Neutrophil (primary cell): Measurements from ENCODE around the gene NGF.

Source experiments
- H3K27ac ChIP-seq: fragments of 200-600 bp; sonication (generic); 2 replicates; pipeline ENCODE4 v1.5.1; 2016; ENCODE audit warnings: mild to moderate bottlenecking, moderate library complexity
- H3K27me3 ChIP-seq: fragments of 200-600 bp; sonication (generic); 2 replicates; pipeline ENCODE4 v1.6.0; 2016; ENCODE audit warnings: mild to moderate bottlenecking
- H3K36me3 ChIP-seq: fragments of 200-600 bp; sonication (generic); 2 replicates; pipeline ENCODE4 v1.5.1; 2017
- H3K4me1 ChIP-seq, 2 experiments: fragments of 200-600 bp in 1 of 2; sonication (generic) in 1 of 2; 1 replicate in 1 of 2; 2 replicates in 1 of 2; pipeline versions ENCODE4 v1.5.1 to v1.6.1; 2013 to 2016; ENCODE audit warnings: low read depth in 1 of 2, low read length in 1 of 2, mild to moderate bottlenecking in 1 of 2, moderate library complexity in 1 of 2; ENCODE audit not compliant: control insufficient read depth in 1 of 2, insufficient read depth in 1 of 2
- H3K4me3 ChIP-seq, 2 experiments: fragments of 200-600 bp in 1 of 2; sonication (generic) in 1 of 2; 1 replicate in 1 of 2; 2 replicates in 1 of 2; pipeline ENCODE4 v1.5.1; 2013 to 2016; ENCODE audit warnings: low read depth in 1 of 2, low read length in 1 of 2, mild to moderate bottlenecking in 1 of 2, moderate library complexity in 1 of 2
- H3K9me3 ChIP-seq: fragments of 200-600 bp; sonication (generic); 2 replicates; pipeline ENCODE4 v1.5.1; 2016
- TF ChIP-seq, protein P1 (sequence below): fragments of 200-600 bp; sonication (generic); IDR thresholded peaks from 2 replicates; pipeline ENCODE4 v1.5.1; 2016; ENCODE audit warnings: antibody characterized with exemption

NGF gene

DNA sequence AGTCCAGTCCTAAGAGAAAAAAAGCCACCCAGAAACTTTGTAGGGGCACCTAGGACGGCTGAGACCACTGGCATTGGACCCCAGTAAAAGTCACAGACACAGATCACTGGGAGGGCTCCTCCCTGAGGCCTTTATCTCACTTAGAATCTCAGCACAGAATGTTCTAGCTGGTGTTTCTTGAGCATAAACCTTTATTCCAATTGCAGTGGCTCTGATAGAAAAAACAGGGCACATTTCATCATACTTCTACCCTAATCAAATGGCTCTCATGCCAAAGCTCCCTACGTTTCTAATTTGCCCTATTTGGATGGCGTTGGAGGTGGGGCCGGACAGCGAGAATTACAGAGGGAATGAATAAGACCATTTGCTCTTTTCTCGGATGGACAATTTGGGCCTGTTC, 53.8 kb downstream of the NGF start:
- H3K4me3 ChIP-seq = no peak overlapping the region
- H3K36me3 ChIP-seq = no peaks in the 10 kb centered on the region
- H3K27ac ChIP-seq = no peak overlapping the region
- no peaks in the 10 kb centered on the region for H3K27me3 ChIP-seq
- H3K4me1 ChIP-seq = no peaks in the 10 kb centered on the region
- TF ChIP-seq, protein P1, sequence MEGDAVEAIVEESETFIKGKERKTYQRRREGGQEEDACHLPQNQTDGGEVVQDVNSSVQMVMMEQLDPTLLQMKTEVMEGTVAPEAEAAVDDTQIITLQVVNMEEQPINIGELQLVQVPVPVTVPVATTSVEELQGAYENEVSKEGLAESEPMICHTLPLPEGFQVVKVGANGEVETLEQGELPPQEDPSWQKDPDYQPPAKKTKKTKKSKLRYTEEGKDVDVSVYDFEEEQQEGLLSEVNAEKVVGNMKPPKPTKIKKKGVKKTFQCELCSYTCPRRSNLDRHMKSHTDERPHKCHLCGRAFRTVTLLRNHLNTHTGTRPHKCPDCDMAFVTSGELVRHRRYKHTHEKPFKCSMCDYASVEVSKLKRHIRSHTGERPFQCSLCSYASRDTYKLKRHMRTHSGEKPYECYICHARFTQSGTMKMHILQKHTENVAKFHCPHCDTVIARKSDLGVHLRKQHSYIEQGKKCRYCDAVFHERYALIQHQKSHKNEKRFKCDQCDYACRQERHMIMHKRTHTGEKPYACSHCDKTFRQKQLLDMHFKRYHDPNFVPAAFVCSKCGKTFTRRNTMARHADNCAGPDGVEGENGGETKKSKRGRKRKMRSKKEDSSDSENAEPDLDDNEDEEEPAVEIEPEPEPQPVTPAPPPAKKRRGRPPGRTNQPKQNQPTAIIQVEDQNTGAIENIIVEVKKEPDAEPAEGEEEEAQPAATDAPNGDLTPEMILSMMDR = no peak
- H3K9me3 ChIP-seq = no peaks in the 10 kb centered on the region

DNA sequence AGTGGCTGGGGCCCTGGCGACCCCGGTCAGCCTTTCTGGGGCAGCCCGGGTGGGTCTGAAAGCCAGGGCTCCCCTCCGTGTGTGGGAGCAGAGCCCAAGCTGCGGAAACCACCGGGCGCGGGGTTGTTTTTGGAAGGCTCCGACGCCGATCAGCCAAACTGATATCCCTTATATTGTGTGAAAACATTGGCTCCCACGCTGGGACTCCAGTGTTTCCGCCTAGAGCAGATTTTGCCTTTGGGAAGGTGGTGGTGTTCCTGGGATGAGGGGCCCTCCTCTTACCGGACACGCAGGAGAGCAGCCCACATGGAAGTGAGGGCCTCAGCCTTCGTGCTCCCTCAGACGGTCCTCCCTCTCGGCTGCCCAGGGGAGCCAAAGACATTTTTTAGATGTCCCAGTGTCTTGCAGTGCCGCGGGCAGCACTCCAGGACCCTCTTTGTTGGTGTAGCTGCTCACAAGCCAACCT, 54.3 kb downstream of the NGF start:
- H3K4me3 ChIP-seq = no peak overlapping the region
- no peak overlapping the region for H3K27ac ChIP-seq
- no peaks in the 10 kb centered on the region for H3K4me1 ChIP-seq
- no peaks in the 10 kb centered on the region for H3K36me3 ChIP-seq
- TF ChIP-seq, protein P1 = no peak
- no peaks in the 10 kb centered on the region for H3K9me3 ChIP-seq
- H3K27me3 ChIP-seq = no peaks in the 10 kb centered on the region

DNA sequence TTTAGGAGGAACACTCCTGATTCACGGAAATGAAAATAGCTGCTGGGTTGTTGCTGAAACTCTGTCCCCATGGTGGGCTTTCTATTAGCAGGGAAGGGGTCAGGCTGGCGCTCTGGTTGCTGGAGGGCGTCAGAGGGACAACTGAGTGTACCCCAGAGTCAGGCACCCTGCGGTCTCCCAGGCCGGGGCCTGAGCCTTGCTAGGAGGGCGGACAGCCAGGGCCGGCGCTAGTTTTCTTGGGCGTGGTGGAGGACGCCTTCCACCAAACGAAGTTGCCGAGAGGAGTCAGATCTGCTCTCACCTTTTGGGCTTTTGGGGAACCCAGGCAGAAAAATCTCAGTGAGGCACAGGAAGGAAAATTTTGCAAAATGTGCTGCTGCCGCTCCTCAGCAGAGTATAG, 54.8 kb downstream of the NGF start:
- TF ChIP-seq, protein P1 = no peak
- no peak overlapping the region for H3K4me3 ChIP-seq
- no peaks in the 10 kb centered on the region for H3K27me3 ChIP-seq
- H3K9me3 ChIP-seq = no peaks in the 10 kb centered on the region
- no peaks in the 10 kb centered on the region for H3K4me1 ChIP-seq
- H3K27ac ChIP-seq = no peak overlapping the region
- no peaks in the 10 kb centered on the region for H3K36me3 ChIP-seq

DNA sequence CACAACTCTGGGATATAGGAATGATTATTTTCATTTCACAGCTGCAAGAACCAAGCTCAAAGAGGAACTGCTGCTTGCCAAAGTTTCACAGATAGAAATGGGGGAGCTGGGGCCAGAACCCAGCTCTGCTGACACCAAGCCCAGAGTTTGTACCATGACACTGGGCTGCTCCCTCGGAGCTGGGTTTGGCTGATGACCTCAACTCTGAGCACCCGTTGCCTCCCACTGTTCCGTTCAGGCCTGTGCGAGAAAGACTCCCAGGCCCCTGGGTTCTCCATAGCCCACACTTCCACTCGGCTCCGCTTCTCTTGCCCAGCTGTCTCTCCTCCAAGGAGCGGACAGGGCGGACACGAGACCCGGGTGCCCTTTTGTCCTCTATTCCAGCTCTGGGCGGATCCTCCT, 55.2 kb downstream of the NGF start:
- H3K27me3 ChIP-seq = no peaks in the 10 kb centered on the region
- TF ChIP-seq, protein P1 = no peak
- H3K36me3 ChIP-seq = no peaks in the 10 kb centered on the region
- H3K27ac ChIP-seq = no peak overlapping the region
- H3K9me3 ChIP-seq = no peaks in the 10 kb centered on the region
- H3K4me3 ChIP-seq = no peak overlapping the region
- H3K4me1 ChIP-seq = no peaks in the 10 kb centered on the region

DNA sequence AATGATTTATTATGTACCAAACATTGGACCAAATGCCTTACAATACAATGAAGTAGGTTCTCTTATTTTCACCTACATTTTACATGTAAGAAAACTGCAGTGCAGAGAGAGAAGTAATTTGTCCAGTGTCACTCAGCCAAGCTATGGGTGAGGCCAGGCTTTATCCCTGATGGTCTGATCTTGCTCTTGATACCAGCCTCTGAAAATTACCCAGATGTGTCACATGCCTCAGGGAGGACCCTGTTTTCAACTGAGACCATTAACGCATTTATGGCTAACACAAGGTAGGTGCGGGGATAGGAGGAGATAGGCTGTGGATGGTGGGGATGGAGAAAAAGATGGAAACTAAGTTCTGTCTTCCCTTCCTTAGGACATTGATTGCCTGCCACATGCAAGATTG, 56.9 kb downstream of the NGF start:
- H3K27me3 ChIP-seq = no peaks in the 10 kb centered on the region
- no peaks in the 10 kb centered on the region for H3K36me3 ChIP-seq
- TF ChIP-seq, protein P1 = no peak
- no peak overlapping the region for H3K4me3 ChIP-seq
- H3K27ac ChIP-seq = no peak overlapping the region
- no peaks in the 10 kb centered on the region for H3K4me1 ChIP-seq
- H3K9me3 ChIP-seq = no peaks in the 10 kb centered on the region

DNA sequence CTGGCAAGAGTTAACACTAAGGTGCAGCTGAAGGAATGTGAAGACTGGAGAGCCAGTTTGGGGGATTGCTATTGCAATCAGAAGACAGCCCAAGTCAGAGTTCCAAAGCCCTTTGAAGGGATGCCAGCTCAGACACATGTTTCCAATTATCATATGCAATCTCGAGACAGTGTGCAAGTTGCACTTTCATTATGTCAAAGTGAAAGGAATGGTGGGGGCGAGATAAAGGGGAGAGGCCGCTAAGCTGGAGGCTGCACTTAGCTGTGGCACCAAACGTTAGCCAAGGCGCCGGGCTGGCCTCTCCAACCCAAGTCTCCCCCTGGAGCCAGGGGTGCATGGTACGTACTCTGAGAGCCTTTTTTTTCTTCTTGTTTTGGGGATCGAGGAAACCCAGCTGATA, 58.0 kb downstream of the NGF start:
- H3K4me1 ChIP-seq = no peaks in the 10 kb centered on the region
- no peaks in the 10 kb centered on the region for H3K9me3 ChIP-seq
- TF ChIP-seq, protein P1 = no peak
- no peak overlapping the region for H3K27ac ChIP-seq
- no peak overlapping the region for H3K4me3 ChIP-seq
- H3K27me3 ChIP-seq = no peaks in the 10 kb centered on the region
- no peaks in the 10 kb centered on the region for H3K36me3 ChIP-seq
